HG03442 (cell line): ENCODE results near the gene RNH1.

Experiments
- ATAC-seq: cut with Tn5 transposase; IDR thresholded peaks from one replicate; pipeline ENCODE4 v1.9.1; 2021; ENCODE audit warnings: mild to moderate bottlenecking, moderate library complexity; ENCODE audit not compliant: unreplicated experiment

The RNH1 gene

DNA sequence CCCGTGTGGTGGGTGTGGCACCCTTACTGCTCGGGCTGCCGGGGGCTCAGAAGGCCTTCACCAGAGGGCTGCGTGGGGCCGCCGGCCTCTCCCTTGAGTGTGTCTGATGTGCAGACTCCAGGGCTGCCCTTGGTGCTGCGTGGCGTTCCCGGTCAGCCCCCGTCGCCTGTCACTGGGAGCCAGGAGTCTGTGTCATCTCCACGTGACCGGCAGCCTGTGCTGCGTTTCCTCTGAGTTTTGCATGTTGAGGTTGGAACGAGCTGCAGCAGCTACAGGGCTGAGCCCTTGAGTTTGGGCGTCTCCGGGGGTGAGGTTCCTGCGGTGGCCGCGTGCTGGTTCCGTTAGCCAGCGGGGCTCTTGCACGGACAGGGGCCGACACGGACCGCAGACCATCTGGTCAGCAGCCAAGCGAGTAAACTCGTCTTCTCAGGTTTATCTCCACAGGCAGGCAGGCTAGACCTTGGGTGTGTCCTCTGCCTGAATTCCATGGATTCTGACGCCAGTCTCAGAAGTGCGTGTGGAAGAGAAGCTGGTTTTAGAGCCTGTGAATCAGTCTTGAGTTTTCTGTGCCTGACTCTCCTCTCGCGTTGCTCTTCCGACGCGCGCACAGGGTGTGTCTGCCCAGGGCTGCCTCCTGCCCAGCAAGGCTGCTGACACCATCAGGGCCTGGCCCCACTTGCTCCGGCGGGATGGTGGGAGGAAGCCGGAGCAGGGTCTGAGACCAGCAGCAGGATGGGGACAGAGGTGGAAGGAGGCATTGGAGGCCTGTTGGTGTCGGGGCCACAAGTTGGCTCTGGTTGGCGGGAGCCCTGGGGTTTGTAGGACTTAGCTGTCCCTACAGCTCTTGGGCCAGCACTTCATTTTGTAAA is 46.5 kb downstream of the RNH1 start:
- ATAC-seq, result no peak

DNA sequence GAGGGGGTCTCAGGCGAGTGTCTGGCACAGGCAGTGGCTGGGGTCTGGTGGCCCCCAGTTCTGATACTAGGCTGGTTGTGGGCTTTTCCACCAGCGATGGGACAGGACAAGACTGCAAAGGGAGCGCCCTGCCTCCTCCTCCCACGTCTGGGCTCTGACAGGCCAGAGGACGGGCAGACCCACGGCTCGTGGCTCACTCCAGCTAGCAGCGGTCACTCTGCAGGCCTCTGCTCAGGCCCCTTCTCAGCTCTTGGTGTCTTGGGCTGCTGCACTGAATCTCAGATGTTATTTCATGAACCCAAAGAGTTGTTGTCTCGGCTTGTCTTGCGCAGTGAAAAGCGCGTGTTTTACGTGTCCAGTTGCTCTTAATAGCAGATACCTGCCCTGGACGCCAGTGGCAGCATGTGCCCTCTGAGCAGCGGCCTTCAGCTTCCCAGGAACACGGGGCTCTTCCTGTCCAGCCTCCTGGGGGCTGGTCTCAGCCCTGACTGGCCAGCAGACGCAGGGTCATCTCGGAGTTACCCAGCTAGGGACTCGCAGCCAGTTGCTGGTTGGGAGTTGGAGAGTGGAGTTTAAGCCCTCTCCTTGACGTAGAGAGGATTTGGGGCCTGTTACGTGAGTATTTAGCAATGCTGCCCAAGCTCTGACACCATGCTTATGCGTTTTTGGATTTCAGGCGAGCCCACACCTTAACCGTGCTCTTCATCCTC is 47.4 kb downstream of the RNH1 start:
- no peak for ATAC-seq

DNA sequence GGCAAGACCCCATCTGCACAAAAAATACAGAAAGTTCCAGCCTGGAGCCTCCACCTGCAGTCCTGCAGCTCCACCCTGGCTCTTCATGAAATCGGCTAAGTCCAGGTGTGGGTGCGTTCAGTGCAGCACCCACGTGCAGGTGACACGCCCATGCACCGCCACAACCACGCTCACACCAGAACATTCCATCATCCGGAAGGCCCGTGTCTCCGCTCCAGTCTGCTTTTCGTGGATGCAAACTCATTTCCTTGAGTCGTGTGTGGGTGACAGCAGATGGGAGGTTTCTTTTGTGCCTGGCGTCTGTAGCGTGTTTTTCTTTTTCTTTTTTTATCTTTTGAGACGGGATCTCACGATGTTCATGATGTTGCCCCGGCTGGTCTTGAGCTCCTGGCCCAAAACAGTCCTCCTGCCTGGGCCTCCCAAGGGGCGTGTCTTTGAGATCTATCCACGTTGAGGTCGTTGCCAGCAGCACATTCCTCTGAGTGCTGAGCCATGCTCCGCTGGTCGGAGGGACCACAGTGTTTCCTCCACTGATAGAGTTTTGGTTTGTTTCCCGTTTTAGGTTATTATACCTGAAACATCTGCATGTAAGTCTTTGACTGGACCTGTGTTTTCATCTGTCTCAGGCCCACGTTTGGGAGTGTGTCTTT is 49.8 kb downstream of the RNH1 start:
- ATAC-seq, result no peak

DNA sequence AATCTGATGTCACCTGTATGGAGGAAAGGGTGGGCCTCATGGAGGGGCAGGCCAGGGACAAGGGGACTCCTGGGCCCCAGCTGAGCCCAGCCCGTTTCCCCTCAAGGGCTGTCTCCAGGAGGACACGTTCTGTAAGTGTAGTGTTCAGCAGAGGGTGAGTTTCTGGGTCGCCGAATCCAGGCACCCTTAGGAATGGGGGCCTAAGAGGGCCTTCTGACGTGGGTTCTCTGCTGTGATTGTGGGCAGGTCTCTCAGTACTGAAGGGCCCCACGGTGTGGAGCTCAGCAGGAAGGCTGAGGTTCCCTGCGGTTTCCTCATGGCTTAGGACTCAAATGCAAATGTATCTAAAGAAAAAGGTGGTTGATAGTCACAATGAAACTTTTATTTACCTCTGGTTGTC is 50.5 kb downstream of the RNH1 start:
- no peak for ATAC-seq

DNA sequence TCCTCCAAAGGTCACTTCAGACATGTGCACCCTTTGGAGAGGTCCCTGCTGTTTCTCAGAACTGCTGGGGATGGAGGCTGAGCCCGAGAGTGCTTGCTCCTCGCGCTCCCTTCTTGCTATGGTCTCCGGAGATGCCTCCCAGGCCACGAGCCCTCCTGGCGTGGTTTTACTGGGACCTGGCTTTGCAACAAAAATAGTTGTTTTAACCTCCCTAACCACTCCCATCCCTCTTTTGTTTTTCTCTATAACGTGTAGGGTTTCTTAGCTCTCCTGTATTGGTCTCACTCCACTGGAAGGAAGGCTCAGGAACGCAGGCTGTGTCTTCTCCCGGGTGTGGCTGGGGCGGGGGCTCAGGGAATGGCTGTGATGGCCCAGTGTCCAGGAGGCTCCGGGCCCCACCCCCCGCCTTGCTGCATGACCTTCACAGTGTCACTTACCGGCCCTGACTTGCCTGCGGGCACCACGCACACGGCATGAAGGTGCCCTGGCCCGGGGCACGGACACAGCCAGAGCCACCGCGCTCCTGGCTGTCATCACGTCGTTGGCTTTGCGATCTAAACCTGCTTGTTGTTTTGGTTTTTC is 51.4 kb downstream of the RNH1 start:
- no peak for ATAC-seq

DNA sequence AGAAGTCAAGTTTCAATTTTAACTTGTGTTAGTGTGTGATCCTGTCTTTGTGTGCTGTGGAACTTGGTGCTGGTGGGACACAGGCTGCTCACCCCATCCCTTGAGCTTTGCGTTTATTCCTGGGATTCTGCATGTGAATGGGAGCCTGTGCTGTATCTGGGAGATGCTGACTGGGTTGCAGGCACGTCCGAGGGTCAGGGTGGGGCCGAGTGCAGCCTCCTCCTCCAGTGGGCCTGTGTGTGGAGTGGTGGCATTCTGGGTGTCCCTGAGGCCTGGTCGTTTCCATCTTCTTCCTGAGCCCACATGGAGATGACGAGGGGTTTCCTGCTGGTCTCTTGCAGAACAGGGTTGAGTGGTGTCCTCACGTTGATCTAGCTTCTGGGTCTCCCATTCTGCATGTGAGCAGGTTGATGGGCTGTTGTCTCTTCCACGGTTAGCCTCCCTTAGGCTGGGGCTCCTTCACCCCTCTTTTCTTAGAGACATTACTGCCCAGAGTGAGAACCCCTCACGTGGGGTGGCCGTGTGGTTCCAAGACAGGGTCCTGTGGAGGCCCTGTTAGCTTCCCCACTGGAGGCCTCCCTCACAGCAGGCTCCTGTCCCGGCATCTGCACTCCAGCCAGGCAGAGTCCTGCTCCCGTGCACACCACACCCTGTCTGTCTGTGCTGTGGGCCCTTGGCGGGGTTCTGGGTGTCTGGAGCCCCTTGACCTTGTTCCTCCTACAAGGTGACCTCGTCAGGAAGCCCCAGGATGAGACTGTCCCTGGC is 52.1 kb downstream of the RNH1 start:
- no peak for ATAC-seq

DNA sequence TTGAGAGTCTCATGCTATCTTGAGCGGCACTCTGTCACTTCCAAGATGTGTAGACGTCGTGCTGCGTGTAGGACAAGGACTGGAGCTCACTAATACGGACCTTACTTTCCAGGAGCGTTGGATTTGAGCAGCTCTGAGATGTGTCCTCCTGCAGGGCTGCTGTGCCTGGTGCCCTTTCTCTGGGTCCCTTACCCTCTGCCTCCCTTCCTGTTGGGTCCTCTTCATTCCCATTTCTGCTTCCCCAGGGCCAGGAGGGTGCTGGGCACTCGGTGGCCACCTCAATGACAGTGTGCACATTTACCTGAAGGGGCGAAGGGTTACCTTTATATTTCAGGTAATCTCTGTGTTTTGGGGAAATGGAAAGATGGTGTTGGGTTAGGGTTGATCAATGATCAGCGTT is 53.0 kb downstream of the RNH1 start:
- no peak for ATAC-seq

DNA sequence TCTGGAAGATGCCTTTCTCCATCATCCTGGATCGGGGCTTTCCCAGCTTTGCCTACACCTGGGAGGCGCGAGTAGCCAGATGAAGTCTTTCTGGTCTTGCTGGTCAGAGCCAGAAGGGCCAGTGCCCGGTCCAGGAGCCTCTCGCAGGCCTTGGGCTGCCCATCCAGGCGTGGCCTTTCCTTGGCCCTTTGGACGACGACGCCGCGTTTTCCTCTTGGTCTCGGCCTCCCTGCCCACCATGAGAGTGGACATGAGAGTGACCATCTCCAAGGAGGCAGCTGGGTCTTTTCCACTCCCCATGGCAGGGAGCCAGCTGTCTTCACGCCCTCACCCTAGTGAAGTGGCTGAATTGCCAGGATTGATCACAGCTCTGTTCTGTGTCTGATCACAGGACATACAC is 53.5 kb downstream of the RNH1 start:
- ATAC-seq, result no peak

DNA sequence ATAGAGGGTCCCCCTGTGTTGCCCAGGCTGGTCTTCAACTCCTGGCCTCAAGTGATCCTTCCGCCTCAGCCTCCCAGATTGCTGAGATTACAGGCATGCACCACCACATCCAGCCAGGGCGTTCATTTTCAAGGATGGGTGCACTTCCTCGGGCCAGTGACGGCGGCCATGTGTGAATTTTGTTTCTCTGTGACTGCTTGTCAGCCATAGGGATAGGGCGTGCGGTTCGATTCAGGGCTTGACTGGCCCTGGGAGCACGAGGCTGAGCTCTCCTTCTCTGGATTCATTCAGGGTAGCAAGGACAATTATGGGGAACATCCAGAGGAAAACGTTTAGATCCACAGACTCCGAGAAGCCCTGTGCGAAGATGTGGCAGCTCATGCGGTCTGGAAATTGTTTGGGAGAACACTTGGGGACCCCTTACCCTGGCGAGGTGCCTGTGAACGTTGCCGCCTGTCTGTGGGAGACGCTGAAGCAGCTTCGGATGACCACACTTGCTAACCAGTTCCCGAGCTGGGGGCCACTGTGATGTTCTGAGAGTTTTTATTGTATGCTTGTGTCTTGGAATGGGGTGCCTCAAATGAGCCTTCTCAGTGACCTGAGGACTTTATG is 54.0 kb downstream of the RNH1 start:
- ATAC-seq, result no peak

DNA sequence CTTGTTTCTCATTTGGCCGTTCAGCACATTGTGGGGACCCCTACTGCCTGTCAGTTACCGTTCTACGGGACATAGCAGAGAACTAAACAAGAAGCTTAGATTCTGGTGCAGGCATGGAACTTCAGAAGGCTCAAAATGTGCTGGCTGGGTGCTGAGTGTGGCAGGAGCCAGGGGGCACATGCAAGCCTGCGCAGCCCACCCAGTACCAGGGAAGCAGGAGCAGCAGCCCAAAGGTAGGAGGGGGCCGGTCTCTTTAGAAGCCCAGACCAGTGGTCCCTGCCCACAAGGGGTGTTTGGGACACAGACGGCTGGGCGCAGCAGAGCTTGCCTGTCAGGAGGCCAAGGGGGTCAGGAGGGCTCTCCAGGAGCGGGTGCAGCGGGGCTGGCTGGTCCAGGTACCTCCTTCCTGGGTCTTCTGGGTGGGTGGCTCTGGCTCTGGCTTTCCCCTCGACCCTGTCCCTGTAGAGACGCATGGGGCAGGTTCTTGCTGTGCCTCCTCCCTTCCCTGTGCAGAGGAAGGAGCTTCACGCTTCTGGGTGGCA is 54.8 kb downstream of the RNH1 start:
- no peak for ATAC-seq

DNA sequence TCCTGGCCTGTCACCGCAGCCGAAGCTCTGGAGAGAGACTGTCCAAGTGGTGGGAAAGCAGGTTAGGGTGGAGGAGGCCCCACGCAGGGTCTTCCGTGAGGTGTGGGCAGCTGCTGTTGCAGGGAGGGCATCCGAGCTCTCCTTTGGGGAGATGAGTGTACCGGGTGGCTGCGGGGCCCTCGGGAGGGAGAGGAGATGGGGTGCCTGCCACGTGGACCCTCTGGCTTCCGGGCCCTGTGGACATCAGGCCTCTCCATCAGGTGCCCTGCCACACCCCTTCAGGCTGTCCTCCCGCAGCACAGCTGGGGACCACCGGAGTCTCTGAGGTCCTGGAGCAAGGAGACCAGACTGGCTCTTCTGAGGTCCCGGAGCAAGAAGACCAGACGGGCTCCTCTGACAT is 55.3 kb downstream of the RNH1 start:
- ATAC-seq, result no peak

DNA sequence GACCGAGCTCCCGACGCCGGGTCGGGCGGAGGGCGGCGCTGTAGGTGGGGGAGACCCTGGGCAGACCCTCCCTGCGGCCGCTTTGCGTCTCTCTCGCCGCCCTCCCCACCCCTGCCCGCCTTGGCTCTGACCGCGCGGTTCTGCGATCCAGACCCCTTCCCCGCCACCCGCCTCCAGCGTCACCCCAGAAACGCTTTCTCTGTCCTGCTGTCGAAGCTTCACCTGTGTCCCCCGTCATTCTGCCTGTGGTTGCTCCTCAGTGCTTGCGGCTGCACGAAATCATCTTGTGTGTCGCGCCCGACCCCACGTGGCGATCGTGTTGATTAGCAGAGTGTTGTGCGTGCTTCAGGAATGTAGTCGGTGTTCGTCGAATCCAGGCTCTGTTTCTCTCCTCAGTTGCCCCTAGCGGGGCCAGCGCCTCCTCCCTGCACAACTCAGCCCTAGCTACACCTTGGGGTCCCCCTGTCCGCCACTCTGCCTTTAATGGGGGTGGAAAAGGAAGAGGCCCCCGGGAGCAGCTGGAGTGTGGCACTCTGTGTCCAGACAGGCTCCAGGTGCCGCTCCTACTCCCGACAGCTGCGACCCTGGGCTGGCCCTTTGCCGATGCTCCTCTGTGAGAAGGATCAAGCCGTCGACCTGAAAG is 56.1 kb downstream of the RNH1 start:
- peak; percentile 7 for ATAC-seq

DNA sequence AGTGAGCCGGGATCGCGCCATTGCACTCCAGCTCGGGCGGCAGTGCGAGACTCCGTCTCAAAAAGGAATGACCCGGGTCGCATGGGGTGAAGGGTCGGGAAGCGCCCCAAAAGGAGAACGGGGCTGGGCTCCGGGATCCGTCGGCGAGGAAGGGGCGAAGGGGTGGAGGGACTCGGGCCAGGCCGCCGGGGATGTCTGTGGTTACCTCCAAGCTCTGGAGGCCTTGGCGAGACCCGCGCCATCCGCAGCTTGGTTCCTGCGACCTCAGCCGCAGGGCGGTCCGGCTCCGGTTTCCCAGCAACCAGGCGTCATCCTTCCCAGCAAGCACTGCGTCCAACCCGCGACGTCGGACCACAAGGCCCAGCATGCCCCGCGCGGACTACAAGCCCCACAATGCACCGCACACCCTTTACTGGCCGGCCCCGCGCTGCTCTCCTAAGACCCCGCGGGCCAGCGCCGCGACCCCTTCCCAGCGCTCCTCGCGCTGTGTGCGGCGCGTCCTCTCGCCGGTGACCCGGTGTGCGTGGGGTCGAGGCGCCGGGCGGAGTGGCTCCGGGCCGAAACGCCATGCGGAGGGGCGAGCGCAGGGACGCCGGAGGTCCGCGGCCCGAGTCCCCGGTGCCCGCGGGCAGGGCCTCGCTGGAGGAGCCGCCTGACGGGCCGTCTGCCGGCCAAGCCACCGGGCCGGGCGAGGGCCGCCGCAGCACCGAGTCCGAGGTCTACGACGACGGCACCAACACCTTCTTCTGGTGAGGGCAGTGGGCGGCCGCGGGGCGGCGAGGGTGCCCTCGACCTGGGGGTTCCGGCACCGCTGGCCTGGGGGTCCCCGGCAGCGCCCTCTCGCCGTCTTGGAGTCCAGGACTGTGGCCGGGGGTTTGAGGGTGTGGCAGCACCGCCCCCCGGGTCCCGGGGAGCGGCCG is 56.9 kb downstream of the RNH1 start, which contains the start of gene PTDSS2:
PTDSS2 (plus strand) TSS at position 391 of the 920 bp plus-strand sequence; CDS start at position 568, 177 bp downstream.
- ATAC-seq, result peak; percentile 71

DNA sequence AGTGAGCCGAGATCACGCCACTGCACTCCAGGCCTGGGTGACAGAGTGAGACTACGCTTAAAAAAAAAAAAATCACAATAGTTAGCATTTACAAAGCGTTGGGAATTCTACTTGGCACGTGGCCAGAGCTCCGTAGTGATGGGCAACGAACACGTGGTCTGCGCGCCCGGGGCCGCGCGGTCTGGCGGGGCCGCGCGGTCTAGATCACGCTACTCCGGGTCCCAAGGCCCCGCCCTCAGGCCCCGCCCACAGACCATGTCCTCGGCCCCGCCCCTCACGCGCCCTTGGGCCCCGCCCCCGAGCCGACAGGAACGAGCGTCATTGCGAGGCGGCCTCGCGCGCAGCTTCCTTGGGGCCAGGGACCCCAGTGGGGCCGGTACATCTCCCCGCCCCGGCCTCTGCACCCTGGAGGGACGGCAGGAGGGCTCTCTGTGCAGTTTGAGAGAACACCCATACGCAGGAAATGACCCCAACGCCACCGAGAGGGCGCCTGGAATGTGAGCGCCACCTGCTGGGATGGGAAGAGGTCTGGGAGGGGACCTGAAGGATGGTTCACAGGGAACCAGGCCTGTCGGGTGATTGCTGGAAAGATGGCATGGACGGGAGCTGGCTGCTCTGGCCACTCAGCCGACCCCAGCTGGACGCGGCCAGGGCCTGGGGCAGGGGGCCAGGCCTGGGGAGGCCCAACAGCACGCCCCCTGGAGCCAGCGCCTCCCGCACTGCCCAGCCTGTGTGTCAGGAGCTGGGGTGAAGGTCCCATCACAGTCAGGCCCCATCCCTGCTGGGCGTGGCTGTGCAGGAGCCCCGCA is 58.9 kb downstream of the RNH1 start:
- ATAC-seq, result peak; percentile 42

DNA sequence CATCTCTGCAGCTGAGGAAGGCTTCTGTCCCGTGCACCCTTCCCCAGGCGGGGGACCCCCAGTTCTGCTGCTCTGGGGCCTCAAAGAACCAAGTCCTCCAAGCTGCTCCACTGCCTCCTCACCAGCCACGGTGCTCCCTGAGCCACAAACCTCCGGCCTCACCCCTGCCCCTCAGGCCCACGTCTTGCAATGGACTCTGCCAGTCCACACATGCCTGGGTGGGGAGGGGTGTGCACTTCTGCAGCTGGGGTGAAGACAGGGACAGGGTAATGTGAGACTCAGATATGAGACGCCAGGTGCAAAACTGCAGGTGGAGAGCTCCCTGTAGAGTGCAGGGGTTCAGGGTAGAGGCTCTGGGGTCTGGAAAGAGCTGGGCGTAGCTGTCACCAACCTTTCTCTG is 60.2 kb downstream of the RNH1 start:
- no peak for ATAC-seq

DNA sequence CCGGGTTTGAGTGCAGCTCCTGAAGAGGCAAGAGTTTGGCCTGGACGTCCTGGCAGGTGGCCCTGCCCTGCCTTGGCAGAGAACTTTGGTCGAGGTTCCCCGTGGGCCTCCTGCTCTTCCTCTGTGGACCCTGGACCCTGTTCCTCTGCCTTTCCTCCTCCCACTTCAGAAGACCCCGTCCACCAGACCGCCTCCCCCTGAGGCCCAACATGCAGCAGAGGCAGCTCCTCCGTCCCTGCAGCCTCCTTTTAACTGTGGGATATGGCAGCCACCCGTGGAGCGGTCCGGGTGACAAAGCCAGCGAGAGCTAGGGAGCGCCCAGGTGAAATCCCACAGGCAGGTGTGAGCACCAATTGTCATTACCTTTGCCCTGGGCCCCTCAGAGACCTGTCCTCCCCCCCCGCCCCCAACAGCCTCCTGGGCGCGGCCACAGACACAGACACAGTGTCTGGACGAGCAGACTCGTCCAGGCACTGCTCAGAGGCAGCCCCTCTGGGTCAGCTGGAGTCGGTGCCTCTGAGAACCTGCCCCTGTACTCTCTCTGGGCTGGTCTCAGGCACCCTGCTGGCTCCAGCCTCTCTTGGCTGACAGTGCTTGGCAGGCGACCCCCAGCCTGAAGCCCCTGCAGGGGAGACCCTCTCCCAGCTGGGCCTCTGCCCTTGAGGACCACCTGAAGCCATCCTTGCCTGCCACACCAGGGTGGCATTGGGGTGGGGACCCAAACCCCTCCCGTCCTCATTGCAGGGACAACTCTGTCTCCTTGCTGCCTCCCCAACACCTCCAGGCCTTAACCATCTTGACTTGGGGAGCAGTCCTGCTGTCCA is 61.1 kb downstream of the RNH1 start:
- no peak for ATAC-seq
